Hepatocyte (in vitro differentiated cells): ENCODE measurements around the gene CDH4. TPM values are rescaled to one million over a fixed set of nuclear protein-coding genes. Genes with fewer than 3 reads are reported as not detected.

Source experiments
- DNase-seq: peaks from one replicate; pipeline ENCODE4 v3.0.0-alpha.2; 2016; ENCODE audit warnings: low spot score
- H2AFZ ChIP-seq: fragments of 200-600 bp; sonication (generic); 2 replicates; pipeline ENCODE4 v1.6.0; 2016; ENCODE audit warnings: antibody characterized with exemption, mild to moderate bottlenecking
- H3K27ac ChIP-seq: fragments of 200-600 bp; sonication (generic); 2 replicates; pipeline ENCODE4 v1.5.1; 2016; ENCODE audit warnings: mild to moderate bottlenecking
- H3K27me3 ChIP-seq: fragments of 200-600 bp; sonication (generic); 2 replicates; pipeline ENCODE4 v1.6.1; 2016
- H3K36me3 ChIP-seq: fragments of 200-600 bp; sonication (generic); replicated peaks from 2 replicates; pipeline ENCODE4 v1.5.1; 2016; ENCODE audit warnings: low read depth; ENCODE audit not compliant: insufficient read depth
- H3K4me1 ChIP-seq: fragments of 200-600 bp; sonication (generic); 2 replicates; pipeline ENCODE4 v1.5.1; 2016; ENCODE audit warnings: mild to moderate bottlenecking, moderate library complexity; ENCODE audit not compliant: insufficient read depth
- H3K4me2 ChIP-seq: fragments of 200-600 bp; sonication (generic); 2 replicates; pipeline ENCODE4 v1.6.0; 2016
- H3K4me3 ChIP-seq: fragments of 200-600 bp; sonication (generic); 2 replicates; pipeline ENCODE4 v1.5.1; 2016; ENCODE audit warnings: mild to moderate bottlenecking
- H3K79me2 ChIP-seq: fragments of 200-600 bp; sonication (generic); 2 replicates; pipeline ENCODE4 v1.6.0; 2017; ENCODE audit warnings: mild to moderate bottlenecking
- H3K9me2 ChIP-seq: fragments of 200-600 bp; sonication (generic); replicated peaks from 2 replicates; pipeline ENCODE4 v1.6.0; 2017; ENCODE audit warnings: mild to moderate bottlenecking; ENCODE audit not compliant: insufficient read depth
- H3K9me3 ChIP-seq: fragments of 200-600 bp; sonication (generic); 2 replicates; pipeline ENCODE4 v1.5.1; 2016; ENCODE audit warnings: low read depth, mild to moderate bottlenecking
- H4K20me1 ChIP-seq: fragments of 200-600 bp; sonication (generic); 2 replicates; pipeline ENCODE4 v1.6.0; 2016; ENCODE audit warnings: mild to moderate bottlenecking; ENCODE audit not compliant: insufficient read depth, poor library complexity, severe bottlenecking
- EZH2 ChIP-seq: fragments of 200-600 bp; sonication (generic); IDR thresholded peaks from 2 replicates; pipeline ENCODE4 v1.6.1; 2016; ENCODE audit warnings: antibody characterized with exemption, mild to moderate bottlenecking, borderline replicate concordance
- EZH2phosphoT487 ChIP-seq: fragments of 200-600 bp; sonication (generic); IDR thresholded peaks from one replicate; pipeline ENCODE4 v1.6.1; 2018; ENCODE audit warnings: antibody characterized with exemption, mild to moderate bottlenecking, low read depth, moderate library complexity; ENCODE audit not compliant: unreplicated experiment, severe bottlenecking
- WGBS: methylation state at CpG from one replicate; pipeline ENCODE4 v1.1.6; 2016; ENCODE audit warnings: low lambda C conversion rate; ENCODE audit errors: missing lambda C conversion rate; 5-methylcytosine and 5-hydroxymethylcytosine counted together
- polyA plus RNA-seq: library from polyadenylated mRNA; unstranded; fragments of >200 nt; fragmentation: Nextera tagmentation; extraction: Ambion mirVana; gene quantifications from 2 replicates; pipeline ENCODE4 v1.2.1, GENCODE V29; 2016
- total RNA-seq: library from RNA; depleted of rRNA; stranded (reverse); fragments of >200 nt; gene quantifications from 2 replicates; pipeline ENCODE4 v1.2.3, GENCODE V29; 2014
- TF ChIP-seq, protein P1 (sequence below): fragments of 200-600 bp; sonication (generic); IDR thresholded peaks from 2 replicates; pipeline ENCODE4 v1.5.1; 2016; ENCODE audit warnings: antibody characterized with exemption, mild to moderate bottlenecking; ENCODE audit not compliant: poor library complexity

Gene CDH4
- total and polyA plus RNA-seq, 2 experiments from 2014 or later = 0.53 to 0.73 TPM

GRCh38 chr20:61295682-61296628 is 43.9 kb downstream of the CDH4 start:
- H3K9me3 ChIP-seq = no peaks in the 10 kb centered on the region
- TF ChIP-seq, protein P1, sequence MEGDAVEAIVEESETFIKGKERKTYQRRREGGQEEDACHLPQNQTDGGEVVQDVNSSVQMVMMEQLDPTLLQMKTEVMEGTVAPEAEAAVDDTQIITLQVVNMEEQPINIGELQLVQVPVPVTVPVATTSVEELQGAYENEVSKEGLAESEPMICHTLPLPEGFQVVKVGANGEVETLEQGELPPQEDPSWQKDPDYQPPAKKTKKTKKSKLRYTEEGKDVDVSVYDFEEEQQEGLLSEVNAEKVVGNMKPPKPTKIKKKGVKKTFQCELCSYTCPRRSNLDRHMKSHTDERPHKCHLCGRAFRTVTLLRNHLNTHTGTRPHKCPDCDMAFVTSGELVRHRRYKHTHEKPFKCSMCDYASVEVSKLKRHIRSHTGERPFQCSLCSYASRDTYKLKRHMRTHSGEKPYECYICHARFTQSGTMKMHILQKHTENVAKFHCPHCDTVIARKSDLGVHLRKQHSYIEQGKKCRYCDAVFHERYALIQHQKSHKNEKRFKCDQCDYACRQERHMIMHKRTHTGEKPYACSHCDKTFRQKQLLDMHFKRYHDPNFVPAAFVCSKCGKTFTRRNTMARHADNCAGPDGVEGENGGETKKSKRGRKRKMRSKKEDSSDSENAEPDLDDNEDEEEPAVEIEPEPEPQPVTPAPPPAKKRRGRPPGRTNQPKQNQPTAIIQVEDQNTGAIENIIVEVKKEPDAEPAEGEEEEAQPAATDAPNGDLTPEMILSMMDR = no peak
- TF ChIP-seq EZH2phosphoT487 (no peak), EZH2 (no peak)

DNA sequence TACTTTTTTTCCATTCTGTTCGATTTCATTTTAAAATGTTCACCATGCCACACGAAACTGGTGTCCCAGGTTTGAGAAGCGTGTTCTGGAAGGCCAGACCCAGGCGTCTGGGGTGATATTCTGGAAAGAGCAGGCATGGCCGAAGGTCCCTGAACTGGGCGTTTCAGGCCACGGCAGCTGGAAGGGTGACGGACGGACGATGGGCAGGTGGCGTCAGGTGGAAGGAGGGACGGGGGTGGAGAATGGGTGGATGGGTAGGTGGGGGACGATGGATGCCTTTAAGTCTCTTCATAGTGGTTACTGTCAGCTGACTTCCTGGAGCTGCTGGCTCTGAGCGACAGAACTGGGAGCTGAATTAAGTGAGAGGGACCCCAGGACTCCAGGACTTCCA is 44.6 kb downstream of the CDH4 start:
- H3K27ac ChIP-seq = no peak overlapping the region
- no peak overlapping the region for H2AFZ ChIP-seq
- H4K20me1 ChIP-seq = no peaks in the 10 kb centered on the region
- no peak for DNase-seq
- no peaks in the 10 kb centered on the region for H3K36me3 ChIP-seq
- H3K9me3 ChIP-seq = no peaks in the 10 kb centered on the region
- no peaks in the 10 kb centered on the region for H3K27me3 ChIP-seq
- TF ChIP-seq, protein P1 = no peak
- TF ChIP-seq EZH2phosphoT487 = no peak
- no peak for TF ChIP-seq EZH2
- no peak overlapping the region for H3K4me3 ChIP-seq
- no peak overlapping the region for H3K4me2 ChIP-seq
- no peaks in the 10 kb centered on the region for H3K9me2 ChIP-seq
- H3K79me2 ChIP-seq = no peaks in the 10 kb centered on the region
- no peaks in the 10 kb centered on the region for H3K4me1 ChIP-seq
- WGBS = 85% methylated on average over 14 of the region's 14 CpGs

More at GRCh38 chr20:61295682-61296628, 43.9 kb downstream of the CDH4 start:
- no peaks in the 10 kb centered on the region for H3K27me3 ChIP-seq
- H3K27ac ChIP-seq = no peak overlapping the region
- no peaks in the 10 kb centered on the region for H4K20me1 ChIP-seq
- no peak for DNase-seq
- no peak overlapping the region for H3K4me2 ChIP-seq
- H3K79me2 ChIP-seq = no peaks in the 10 kb centered on the region
- no peak overlapping the region for H2AFZ ChIP-seq
- H3K4me3 ChIP-seq = no peak overlapping the region
- no peaks in the 10 kb centered on the region for H3K4me1 ChIP-seq
- H3K36me3 ChIP-seq = no peaks in the 10 kb centered on the region
- WGBS = 73% methylated on average over 29 of the region's 33 CpGs
- no peaks in the 10 kb centered on the region for H3K9me2 ChIP-seq

DNA sequence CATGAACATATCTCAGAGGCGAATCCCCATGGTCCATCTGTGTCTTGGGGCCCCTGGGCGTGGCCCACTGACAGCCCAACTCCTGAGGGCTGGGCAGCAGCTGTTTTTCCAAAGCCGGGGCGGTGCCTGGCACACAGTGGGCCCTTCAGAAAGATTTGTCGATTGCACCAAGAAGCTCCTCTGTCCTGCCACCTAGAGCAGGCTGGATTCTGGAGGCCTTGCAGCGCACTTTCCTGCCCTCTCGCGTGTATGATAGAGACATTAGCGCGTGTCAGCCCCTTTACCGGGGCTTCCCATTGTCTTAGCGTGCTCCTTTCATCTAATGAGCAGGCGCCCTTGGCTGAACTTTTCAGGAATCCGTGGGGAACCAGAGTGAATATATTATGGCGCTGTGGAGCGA is 45.4 kb downstream of the CDH4 start:
- Histone ChIP-seq H2AFZ (no peak overlapping the region), H3K4me3 (no peak overlapping the region), H3K27ac (no peak overlapping the region), H4K20me1 (no peaks in the 10 kb centered on the region), H3K27me3 (no peaks in the 10 kb centered on the region), H3K36me3 (no peaks in the 10 kb centered on the region), H3K4me2 (no peak overlapping the region), H3K9me2 (no peaks in the 10 kb centered on the region), H3K4me1 (no peaks in the 10 kb centered on the region), H3K79me2 (no peaks in the 10 kb centered on the region), H3K9me3 (no peaks in the 10 kb centered on the region)
- TF ChIP-seq, protein P1 = no peak
- TF ChIP-seq EZH2phosphoT487 = no peak
- TF ChIP-seq EZH2 = no peak
- DNase-seq = no peak
- 94% methylated on average over 16 of the region's 16 CpGs for WGBS
